Keratinocyte (primary cell): ENCODE data around the gene FNDC4. TPM values are rescaled to one million over a fixed set of nuclear protein-coding genes. Genes with fewer than 3 reads are reported as not detected.

Experiments
- DNase-seq: peaks from one replicate; pipeline ENCODE4 v3.0.0-alpha.2; 2011; ENCODE audit warnings: low read depth, missing footprints, low spot score
- FAIRE-seq: peaks from 2 replicates; lab custom pipeline; 2011; peaks lifted over from hg19 to GRCh38; lab: Jason Lieb, UNC
- H2AFZ ChIP-seq: 2 replicates; pipeline ENCODE4 v1.6.0; 2012; ENCODE audit warnings: low read length, control low read depth, inconsistent platforms; ENCODE audit not compliant: control insufficient read depth
- H3K27ac ChIP-seq: 2 replicates; pipeline ENCODE4 v1.5.1; 2011; ENCODE audit warnings: low read length; ENCODE audit not compliant: control insufficient read depth, insufficient read depth
- H3K27me3 ChIP-seq: 3 replicates; pipeline ENCODE4 v1.6.0; 2011; ENCODE audit warnings: low read length; ENCODE audit not compliant: control insufficient read depth, insufficient read depth; ENCODE audit errors: extremely low read depth
- H3K36me3 ChIP-seq, 2 experiments: 2 replicates in 1 of 2; 3 replicates in 1 of 2; pipeline ENCODE4 v1.5.1; 2011; ENCODE audit warnings: low read length in 2 of 2, mild to moderate bottlenecking in 1 of 2; ENCODE audit not compliant: control insufficient read depth in 2 of 2, insufficient read depth in 2 of 2; ENCODE audit errors: extremely low read depth in 1 of 2
- H3K4me1 ChIP-seq: 3 replicates; pipeline ENCODE4 v1.5.1; 2011; ENCODE audit warnings: low read length; ENCODE audit not compliant: control insufficient read depth, insufficient read depth; ENCODE audit errors: extremely low read depth
- H3K4me2 ChIP-seq: 3 replicates; pipeline ENCODE4 v1.6.0; 2011; ENCODE audit warnings: low read depth, low read length; ENCODE audit not compliant: control insufficient read depth, insufficient read depth; ENCODE audit errors: extremely low read depth
- H3K4me3 ChIP-seq, 3 experiments: fragments of 200-600 bp in 1 of 3; sonication (generic) in 1 of 3; 2 replicates in 2 of 3; 3 replicates in 1 of 3; pipeline ENCODE4 v1.5.1; 2011 to 2016; ENCODE audit warnings: low read length in 3 of 3, mild to moderate bottlenecking in 3 of 3, control low read depth in 2 of 3, inconsistent platforms in 1 of 3, low read depth in 1 of 3, mixed read lengths in 1 of 3, mixed run types in 1 of 3, moderate library complexity in 1 of 3; ENCODE audit not compliant: control insufficient read depth in 2 of 3, insufficient read depth in 2 of 3; ENCODE audit errors: extremely low read depth in 1 of 3
- H3K79me2 ChIP-seq: 2 replicates; pipeline ENCODE4 v1.6.0; 2012; ENCODE audit warnings: low read length; ENCODE audit not compliant: control insufficient read depth, insufficient read depth
- H3K9ac ChIP-seq: 3 replicates; pipeline ENCODE4 v1.6.0; 2011; ENCODE audit warnings: low read length; ENCODE audit not compliant: control insufficient read depth, insufficient read depth; ENCODE audit errors: extremely low read depth
- H3K9me1 ChIP-seq: 3 replicates; pipeline ENCODE4 v1.6.0; 2011; ENCODE audit warnings: low read length; ENCODE audit not compliant: control insufficient read depth, insufficient read depth; ENCODE audit errors: extremely low read depth
- H3K9me3 ChIP-seq: 2 replicates; pipeline ENCODE4 v1.5.1; 2012; ENCODE audit warnings: low read depth, low read length; ENCODE audit not compliant: control insufficient read depth
- H4K20me1 ChIP-seq: 3 replicates; pipeline ENCODE4 v1.6.0; 2011; ENCODE audit warnings: low read length; ENCODE audit not compliant: control insufficient read depth, insufficient read depth; ENCODE audit errors: extremely low read depth
- EZH2 ChIP-seq: IDR thresholded peaks from one replicate; pipeline ENCODE4 v1.6.1; 2012; ENCODE audit warnings: inconsistent platforms, mild to moderate bottlenecking, low read length, moderate library complexity
- dilution Hi-C: fragments of 300-500 bp; cut with MboI; formaldehyde crosslinking; loops from one replicate; pipeline ENCODE4 v1.7.0; 2020; ENCODE audit warnings: low sequenced_read_pairs; ENCODE audit not compliant: extremely low pct_ligation_motif_present
- polyA plus RNA-seq, 5 experiments: library from polyadenylated mRNA; depleted of rRNA in 3 of 5; stranded (reverse) in 3 of 5; stranded (forward) in 1 of 5; unstranded in 1 of 5; fragments of >200 nt; gene quantifications; 1 replicate in 1 of 5; 2 replicates in 3 of 5; 3 replicates in 1 of 5; pipeline versions ENCODE4 v1.2.1 to v1.2.3, GENCODE V29; 2011 to 2012; ENCODE audit warnings: missing spikeins in 2 of 5, low read depth in 1 of 5, low replicate concordance in 1 of 5
- TF ChIP-seq, protein P1 (sequence below), 3 experiments: IDR thresholded peaks in 1 of 3; conservative IDR thresholded peaks in 1 of 3; optimal IDR thresholded peaks in 1 of 3; 2 replicates in 2 of 3; 3 replicates in 1 of 3; pipeline versions ENCODE3 to v1.5.1; 2011; ENCODE audit warnings: low read length in 3 of 3, mild to moderate bottlenecking in 3 of 3, moderate library complexity in 2 of 3, control low read depth in 1 of 3, inconsistent platforms in 1 of 3; ENCODE audit not compliant: insufficient read depth in 2 of 3; ENCODE audit errors: extremely low read depth in 1 of 3

FNDC4 gene
- polyA plus RNA-seq, 1 donor (not counting 4 experiments of a cell fraction or from before 2014, with no cell fraction given) = 6.3 TPM

DNA sequence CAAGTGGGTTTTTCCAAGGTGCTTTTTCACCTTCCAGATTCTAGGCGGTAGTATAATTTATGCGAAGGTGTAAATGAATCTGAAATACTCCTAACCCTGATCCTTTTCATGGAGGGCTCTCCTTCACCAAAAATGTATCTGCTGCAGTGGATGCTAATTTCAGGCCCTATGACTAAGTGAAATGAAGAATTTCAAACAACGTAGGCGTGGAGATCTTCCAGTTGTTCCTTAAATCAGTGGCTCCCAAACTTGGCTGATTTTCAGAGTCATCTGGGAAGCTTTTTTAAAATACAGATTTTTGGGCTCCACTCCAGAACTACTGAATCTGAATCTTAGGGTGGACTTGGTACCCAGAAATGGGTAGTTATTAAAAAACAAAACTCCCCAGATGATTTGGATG, 7.1 kb upstream of the FNDC4 start:
- Histone ChIP-seq H3K27me3 (no peaks in the 10 kb centered on the region), H3K36me3 (no peaks in the 10 kb centered on the region), H3K4me2 (no peak overlapping the region), H3K9me1 (no peaks in the 10 kb centered on the region), H4K20me1 (no peaks in the 10 kb centered on the region), H3K4me1 (no peaks in the 10 kb centered on the region), H2AFZ (no peak overlapping the region), H3K4me3 (no peak overlapping the region), H3K79me2 (no peaks in the 10 kb centered on the region), H3K27ac (no peak overlapping the region), H3K9me3 (no peaks in the 10 kb centered on the region), H3K9ac (no peak overlapping the region)
- dilution Hi-C loops = no loop called here
- no peak for FAIRE-seq
- no peak for DNase-seq
- TF ChIP-seq, protein P1, sequence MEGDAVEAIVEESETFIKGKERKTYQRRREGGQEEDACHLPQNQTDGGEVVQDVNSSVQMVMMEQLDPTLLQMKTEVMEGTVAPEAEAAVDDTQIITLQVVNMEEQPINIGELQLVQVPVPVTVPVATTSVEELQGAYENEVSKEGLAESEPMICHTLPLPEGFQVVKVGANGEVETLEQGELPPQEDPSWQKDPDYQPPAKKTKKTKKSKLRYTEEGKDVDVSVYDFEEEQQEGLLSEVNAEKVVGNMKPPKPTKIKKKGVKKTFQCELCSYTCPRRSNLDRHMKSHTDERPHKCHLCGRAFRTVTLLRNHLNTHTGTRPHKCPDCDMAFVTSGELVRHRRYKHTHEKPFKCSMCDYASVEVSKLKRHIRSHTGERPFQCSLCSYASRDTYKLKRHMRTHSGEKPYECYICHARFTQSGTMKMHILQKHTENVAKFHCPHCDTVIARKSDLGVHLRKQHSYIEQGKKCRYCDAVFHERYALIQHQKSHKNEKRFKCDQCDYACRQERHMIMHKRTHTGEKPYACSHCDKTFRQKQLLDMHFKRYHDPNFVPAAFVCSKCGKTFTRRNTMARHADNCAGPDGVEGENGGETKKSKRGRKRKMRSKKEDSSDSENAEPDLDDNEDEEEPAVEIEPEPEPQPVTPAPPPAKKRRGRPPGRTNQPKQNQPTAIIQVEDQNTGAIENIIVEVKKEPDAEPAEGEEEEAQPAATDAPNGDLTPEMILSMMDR (optimal IDR thresholded peaks at IDR 0.05 in 1 of 3, IDR thresholded peaks at IDR 0.05 in 1 of 3, conservative IDR thresholded peaks at IDR 0.05 in 1 of 3; ENCODE audit: extremely low read depth in 1 of 3, insufficient read depth in 2 of 3, low read length in 3 of 3) = no peak
- no peak for TF ChIP-seq EZH2

DNA sequence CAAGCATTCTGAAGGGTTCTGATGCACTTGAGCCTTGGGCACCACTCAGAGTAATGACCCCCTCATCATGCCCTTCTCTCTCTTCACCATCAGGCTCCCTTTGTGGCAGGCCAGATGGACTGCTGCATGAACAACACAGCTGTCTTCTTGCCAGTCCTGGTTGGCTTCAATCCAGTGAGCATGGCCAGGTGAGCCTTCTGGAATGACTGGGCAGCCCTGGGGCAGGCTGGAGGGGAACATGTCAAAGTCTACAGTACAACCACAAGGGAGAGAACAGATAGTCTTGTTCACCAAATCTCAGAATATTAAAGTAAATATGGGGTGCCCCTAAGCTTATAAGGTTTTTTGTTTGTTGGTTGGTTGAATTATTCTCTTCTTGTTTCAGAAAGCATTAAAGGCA, 6.0 kb upstream of the FNDC4 start:
- no peaks in the 10 kb centered on the region for H3K9me3 ChIP-seq
- dilution Hi-C loops = no loop called here
- H3K79me2 ChIP-seq = no peaks in the 10 kb centered on the region
- no peak overlapping the region for H3K4me3 ChIP-seq
- no peak overlapping the region for H3K4me2 ChIP-seq
- no peaks in the 10 kb centered on the region for H3K9me1 ChIP-seq
- H4K20me1 ChIP-seq = no peaks in the 10 kb centered on the region
- DNase-seq = peak; percentile 50
- no peaks in the 10 kb centered on the region for H3K36me3 ChIP-seq
- no peak overlapping the region for H2AFZ ChIP-seq
- H3K27me3 ChIP-seq = no peaks in the 10 kb centered on the region
- H3K27ac ChIP-seq = no peak overlapping the region
- FAIRE-seq = no peak
- TF ChIP-seq EZH2 = no peak
- TF ChIP-seq, protein P1 (optimal IDR thresholded peaks at IDR 0.05 in 1 of 3, IDR thresholded peaks at IDR 0.05 in 1 of 3, conservative IDR thresholded peaks at IDR 0.05 in 1 of 3; ENCODE audit: extremely low read depth in 1 of 3, insufficient read depth in 2 of 3, low read length in 3 of 3) = no peak
- H3K9ac ChIP-seq = no peak overlapping the region
- peaks cover 5% of the 10 kb centered on the region for H3K4me1 ChIP-seq
